Measurements from ENCODE around the gene INAFM2.

INAFM2 gene

GRCh38 chr15:40365624-40366456 lies 42.3 kb downstream of the INAFM2 start:
- no peak for DNase-seq

- DNase-seq = no peak
Measured at GRCh38 chr15:40366457-40367370, 43.2 kb downstream of the INAFM2 start.

DNA sequence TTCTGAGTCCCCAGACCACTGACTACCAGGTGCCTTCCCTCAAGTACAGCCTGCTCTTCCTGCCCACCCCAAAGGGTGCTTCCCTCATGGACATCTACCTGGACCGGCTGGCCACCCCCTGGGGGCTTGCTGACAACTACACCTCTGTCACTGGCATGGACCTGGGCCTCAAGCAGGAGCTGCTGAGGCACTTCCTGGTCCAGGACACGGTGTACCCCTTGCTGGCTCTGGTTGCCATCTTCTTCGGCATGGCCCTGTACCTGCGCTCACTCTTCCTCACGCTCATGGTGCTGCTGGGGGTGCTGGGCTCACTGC lies 43.8 kb downstream of the INAFM2 start:
- DNase-seq = no peak

GRCh38 chr15:40367686-40368611 lies 44.5 kb downstream of the INAFM2 start:
- DNase-seq = no peak

- DNase-seq = no peak
Measured at GRCh38 chr15:40368719-40369473, 45.4 kb downstream of the INAFM2 start.

DNA sequence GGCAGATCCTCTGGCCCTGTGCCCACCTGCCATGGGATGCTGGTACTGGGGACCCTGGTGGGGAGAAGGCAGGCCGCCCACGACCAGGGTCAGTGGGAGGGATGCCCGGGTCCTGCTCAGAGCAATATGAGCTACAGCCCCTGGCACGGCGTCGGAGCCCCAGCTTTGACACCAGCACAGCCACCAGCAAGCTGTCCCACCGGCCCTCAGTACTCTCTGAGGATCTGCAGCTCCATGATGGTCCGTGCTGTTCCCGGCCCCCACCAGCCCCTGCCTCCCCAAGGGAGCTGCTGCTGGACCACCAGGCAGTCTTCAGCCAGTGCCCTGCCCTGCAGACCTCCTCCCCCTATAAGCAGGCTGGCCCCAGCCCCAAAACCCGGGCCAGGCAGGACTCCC lies 46.0 kb downstream of the INAFM2 start:
- DNase-seq = no peak

GRCh38 chr15:40369971-40370370 lies 46.5 kb downstream of the INAFM2 start:
- no peak for DNase-seq

- DNase-seq = no peak
Measured at GRCh38 chr15:40372981-40373380, 49.5 kb downstream of the INAFM2 start.
